B cell (primary cell): ENCODE data around the gene DNAJC16. TPM values are rescaled to one million over a fixed set of nuclear protein-coding genes. Genes with fewer than 3 reads are reported as not detected.
A peak's percentile ranks its signal among the peaks of the same experiment; 100 is the strongest.

Source experiments
- ATAC-seq: fragments of 200-7000 bp; cut with Tn5 transposase; one replicate; pipeline ENCODE4 v1.10.0; 2021; ENCODE audit warnings: low read depth, mild to moderate bottlenecking, moderate number of reproducible peaks, moderate library complexity
- CTCF ChIA-PET: fragments of 350-600 bp; sonication (Branson Sonifier 250); formaldehyde crosslinking; loops from one replicate; lab custom pipeline; 2021; ENCODE audit warnings: antibody characterized with exemption, inconsistent platforms; lab: Charles Lee
- POLR2A ChIA-PET: fragments of 350-600 bp; sonication (Branson Sonifier 250); formaldehyde crosslinking; loops from one replicate; lab custom pipeline; 2021; ENCODE audit warnings: antibody characterized with exemption; lab: Charles Lee
- DNase-seq: peaks from one replicate; pipeline ENCODE4 v3.0.0; 2013
- H2AFZ ChIP-seq: 2 replicates; pipeline ENCODE4 v1.6.1; 2012; ENCODE audit warnings: mild to moderate bottlenecking, low read depth, low read length; ENCODE audit not compliant: insufficient read depth, poor library complexity, severe bottlenecking
- H3K27ac ChIP-seq, 2 donors: 1 replicate in 1 of 2; 2 replicates in 1 of 2; pipeline ENCODE4 v1.5.1; 2012 to 2013; ENCODE audit warnings: low read length in 2 of 2, mild to moderate bottlenecking in 2 of 2, moderate library complexity in 1 of 2
- H3K27me3 ChIP-seq, 4 experiments: fragments of 200-600 bp in 1 of 4; sonication (generic) in 1 of 4; replicated peaks in 1 of 4; 1 replicate in 2 of 4; 2 replicates in 2 of 4; pipeline versions ENCODE4 v1.6.1 to v1.7.0; 2013 to 2016; ENCODE audit warnings: low read length in 3 of 4, mild to moderate bottlenecking in 2 of 4, mixed read lengths in 1 of 4, moderate library complexity in 1 of 4; ENCODE audit not compliant: insufficient read depth in 4 of 4, control insufficient read depth in 3 of 4; ENCODE audit errors: control extremely low read depth in 1 of 4
- H3K36me3 ChIP-seq, 2 experiments: replicated peaks in 1 of 2; 1 replicate in 1 of 2; 2 replicates in 1 of 2; pipeline versions ENCODE4 v1.6.1 to v1.7.1; 2013; ENCODE audit warnings: low read length in 1 of 2; ENCODE audit not compliant: insufficient read depth in 2 of 2, control insufficient read depth in 1 of 2; ENCODE audit errors: control extremely low read depth in 1 of 2, extremely low read depth in 1 of 2
- H3K4me1 ChIP-seq, 2 donors: fragments of 200-600 bp in 1 of 2; sonication (generic) in 1 of 2; 1 replicate in 1 of 2; 2 replicates in 1 of 2; pipeline versions ENCODE4 v1.5.1 to v1.6.1; 2013 to 2017; ENCODE audit warnings: low read length in 2 of 2; ENCODE audit not compliant: control insufficient read depth in 2 of 2, insufficient read depth in 2 of 2
- H3K4me2 ChIP-seq: replicated peaks from 2 replicates; pipeline ENCODE3; 2012; ENCODE audit warnings: mild to moderate bottlenecking, low read depth, low read length; ENCODE audit not compliant: poor library complexity, severe bottlenecking
- H3K4me3 ChIP-seq, 5 experiments: fragments of 200-600 bp in 1 of 5; sonication (generic) in 1 of 5; 1 replicate in 3 of 5; 2 replicates in 2 of 5; pipeline versions ENCODE4 v1.5.1 to v1.7.0; 2011 to 2016; ENCODE audit warnings: low read length in 4 of 5, mild to moderate bottlenecking in 4 of 5, low read depth in 2 of 5, control low read depth in 1 of 5, moderate library complexity in 1 of 5; ENCODE audit not compliant: insufficient read depth in 1 of 5; ENCODE audit errors: control extremely low read depth in 1 of 5, extremely low read depth in 1 of 5
- H3K79me2 ChIP-seq: fragments of 200-600 bp; sonication (generic); one replicate; pipeline ENCODE4 v1.6.0; 2016; ENCODE audit warnings: low read length; ENCODE audit not compliant: control insufficient read depth, insufficient read depth
- H3K9ac ChIP-seq: fragments of 200-600 bp; sonication (generic); 2 replicates; pipeline ENCODE4 v1.6.1; 2017; ENCODE audit warnings: mild to moderate bottlenecking, low read length, moderate library complexity
- H3K9me3 ChIP-seq, 3 donors: one replicate each; pipeline versions ENCODE4 v1.6.1 to v1.7.1; 2013; ENCODE audit warnings: low read length in 2 of 3; ENCODE audit not compliant: control insufficient read depth in 2 of 3, insufficient read depth in 1 of 3; ENCODE audit errors: control extremely low read depth in 1 of 3
- H4K20me1 ChIP-seq: 2 replicates; pipeline ENCODE4 v1.6.0; 2012; ENCODE audit warnings: mild to moderate bottlenecking, low read length; ENCODE audit not compliant: insufficient read depth, control insufficient read depth, poor library complexity, severe bottlenecking
- H3K27ac Mint-ChIP-seq: one replicate; pipeline ENCODE4 v1.8.0; 2021; ENCODE audit warnings: mixed read lengths
- H3K27me3 Mint-ChIP-seq: one replicate; pipeline ENCODE4 v1.8.0; 2021; ENCODE audit warnings: mixed read lengths
- H3K4me1 Mint-ChIP-seq: one replicate; pipeline ENCODE4 v1.8.0; 2021; ENCODE audit warnings: mixed read lengths
- H3K4me3 Mint-ChIP-seq: one replicate; pipeline ENCODE4 v1.8.0; 2021; ENCODE audit warnings: mixed read lengths
- H3K9me3 Mint-ChIP-seq: one replicate; pipeline ENCODE4 v1.8.0; 2022; ENCODE audit warnings: mixed read lengths; ENCODE audit not compliant: insufficient read depth
- CTCF ChIP-seq: fragments of 200-600 bp; IDR thresholded peaks from one replicate; pipeline ENCODE4 v1.8.0; 2022; ENCODE audit warnings: antibody characterized with exemption, mild to moderate bottlenecking
- EZH2 ChIP-seq: IDR thresholded peaks from 2 replicates; pipeline ENCODE4 v1.6.1; 2012; ENCODE audit warnings: borderline replicate concordance, low read depth, mild to moderate bottlenecking, moderate library complexity, low read length; ENCODE audit not compliant: insufficient read depth, poor library complexity, severe bottlenecking
- whole genome bisulfite sequencing: methylation state at CpG from one replicate; pipeline ENCODE4 v1.1.5; 2013; ENCODE audit warnings: missing lambda C conversion rate; ENCODE audit not compliant: insufficient coverage; 5-methylcytosine and 5-hydroxymethylcytosine counted together
- intact Hi-C: fragments of 100-400 bp; cut with micrococcal nuclease; formaldehyde crosslinking; loops from one replicate; pipeline ENCODE4 v1.10.0; 2022
- polyA plus RNA-seq: library from polyadenylated mRNA; depleted of rRNA; stranded (reverse); fragments of >200 nt; gene quantifications from 2 replicates; pipeline ENCODE4 v1.2.3, GENCODE V29; 2012
- total RNA-seq, 2 donors: library from RNA; stranded (reverse); fragments of 120-200 nt in 1 of 2; gene quantifications; 1 replicate in 1 of 2; 2 replicates in 1 of 2; pipeline versions ENCODE4 v1.2.3 to v1.2.4, GENCODE V29; 2013 to 2022

The DNAJC16 gene
- total and polyA plus RNA-seq, 2 donors (not counting 1 experiment from before 2014, with no cell fraction given): 16.9 to 47.1 TPM

- DNase-seq (no peak), ATAC-seq (no peak)
- intact Hi-C loops: no loop called here
- ChIA-PET POLR2A (no interaction called here), CTCF (interaction anchor here (0.7 to 1.1 kb wide), 2 partner anchors 122 to 139 kb away, joined by 3 read pairs; no protein-coding TSS in a partner anchor)
- Mint-ChIP-seq H3K9me3 (no peaks in the 10 kb centered on the region), H3K4me3 (no peak overlapping the region), H3K27me3 (no peaks in the 10 kb centered on the region), H3K4me1 (peaks cover 6% of the 10 kb centered on the region), H3K27ac (no peak overlapping the region)
- Histone ChIP-seq H3K9me3 (no peaks in the 10 kb centered on the region), H3K36me3 (no peaks in the 10 kb centered on the region), H3K79me2 (no peaks in the 10 kb centered on the region), H3K4me3 (no peak overlapping the region), H3K9ac (no peak overlapping the region), H2AFZ (no peak overlapping the region), H3K27me3 (no peaks in the 10 kb centered on the region), H3K27ac (no peak overlapping the region), H3K4me2 (no peak overlapping the region), H3K4me1 (peaks cover 0 to 3% of the 10 kb centered on the region in 2 donors), H4K20me1 (no peaks in the 10 kb centered on the region)
- no CpG with 5 or more reads among the region's 2 CpGs for WGBS
- TF ChIP-seq CTCF (no peak), EZH2 (no peak)
Observed at GRCh38 chr1:15598436-15598835, 71.8 kb downstream of the DNAJC16 start.

DNA sequence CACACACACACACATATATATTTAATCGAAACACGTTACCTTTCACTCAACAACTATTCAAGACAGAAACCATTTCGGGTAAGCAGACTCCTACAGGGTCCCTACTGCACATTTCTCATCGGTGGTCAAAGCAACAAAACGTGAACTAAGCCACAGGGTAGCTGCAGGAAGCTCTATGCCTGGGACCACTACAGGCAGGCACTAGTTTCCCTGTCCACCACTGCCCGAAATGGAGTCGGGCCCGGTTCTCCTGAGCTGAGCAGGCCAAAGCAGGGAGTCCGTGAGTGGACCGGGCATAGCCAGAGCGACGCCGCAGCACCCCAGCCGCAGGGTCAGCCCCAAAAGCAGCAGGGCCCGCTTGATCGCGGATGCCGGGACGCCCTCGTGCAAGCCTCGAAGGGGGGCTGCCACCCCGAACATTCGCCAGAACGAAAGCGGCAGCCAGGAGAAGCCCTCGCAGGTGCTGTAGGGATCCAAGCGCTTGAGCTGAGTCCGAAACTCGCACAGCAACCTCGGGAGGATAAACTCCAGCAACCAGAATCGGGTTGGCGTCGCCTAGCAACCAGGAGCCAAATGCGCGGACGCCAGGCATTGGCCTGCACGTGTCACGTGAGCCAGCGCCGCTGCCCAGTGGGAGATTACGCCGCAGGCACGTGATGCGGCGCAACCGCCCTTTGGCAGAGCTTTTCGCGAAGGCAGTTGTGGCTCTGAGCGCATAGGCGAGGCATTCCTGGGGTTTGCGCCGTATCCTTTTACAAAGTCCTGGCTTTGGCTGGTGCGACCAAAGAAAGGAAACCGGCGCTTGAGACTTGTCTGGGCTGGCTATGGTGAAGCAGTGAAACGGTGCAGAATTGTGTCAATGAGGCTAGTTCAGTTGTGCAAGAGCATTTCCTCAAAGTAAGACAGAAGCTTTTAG is 76.7 kb downstream of the DNAJC16 start:
- peak overlapping the region; percentile 34 to 80 for H3K27ac ChIP-seq
- TF ChIP-seq CTCF (no peak), EZH2 (no peak)
- WGBS: 3% methylated on average over 56 of the region's 56 CpGs
- H3K27ac Mint-ChIP-seq: peak overlapping the region; percentile 79
- H3K9me3 Mint-ChIP-seq: no peaks in the 10 kb centered on the region
- H2AFZ ChIP-seq: peak overlapping the region; percentile 96
- H3K4me1 Mint-ChIP-seq: peaks cover 11% of the 10 kb centered on the region
- H3K4me3 ChIP-seq: peak overlapping the region; percentile 59 to 95 (median 72)
- no peaks in the 10 kb centered on the region for H3K36me3 ChIP-seq
- peak; percentile 97 for ATAC-seq
- ChIA-PET CTCF (interaction anchor here (0.9 to 2.6 kb wide), 4 partner anchors 13 to 137 kb away, joined by 3 to 8 read pairs (median 6); no protein-coding TSS in a partner anchor), POLR2A (interaction anchor here (0.6 to 2.2 kb wide), 10 partner anchors 13 to 231 kb away, joined by 3 to 16 read pairs (median 5); partner anchors contain the start of gene DNAJC16)
- peak overlapping the region; percentile 85 for H3K9ac ChIP-seq
- H3K9me3 ChIP-seq: no peaks in the 10 kb centered on the region
- H3K27me3 Mint-ChIP-seq: no peaks in the 10 kb centered on the region
- H3K79me2 ChIP-seq: no peaks in the 10 kb centered on the region
- no peaks in the 10 kb centered on the region for H3K27me3 ChIP-seq
- peak overlapping the region; percentile 86 for H3K4me3 Mint-ChIP-seq
- no peaks in the 10 kb centered on the region for H4K20me1 ChIP-seq
- H3K4me2 ChIP-seq: peak overlapping the region; percentile 91
- intact Hi-C loops: loop anchor here (1.0 to 2.0 kb wide), 5 partner anchors 14 to 137 kb away; partner anchors contain the start of genes AGMAT, DDI2 and DNAJC16
- DNase-seq: peak; percentile 96
- H3K4me1 ChIP-seq: peaks cover 5 to 11% of the 10 kb centered on the region in 2 donors
